Measurements from ENCODE around the gene MARCHF10. TPM values are rescaled to one million over a fixed set of nuclear protein-coding genes. Genes with fewer than 3 reads are reported as not detected.

The MARCHF10 gene
- total RNA-seq, 1 donor from 2014 or later = not detected

GRCh38 chr17:62707425-62707739, 100.7 kb downstream of the MARCHF10 start:
- no peaks in the 10 kb centered on the region for H3K9me3 Mint-ChIP-seq
- H3K4me3 Mint-ChIP-seq = no peak overlapping the region
- no peaks in the 10 kb centered on the region for H3K36me3 Mint-ChIP-seq (ENCODE audit: low read depth)
- intact Hi-C loops (cut with micrococcal nuclease) = no loop called here
- POLR2A ChIA-PET = no interaction called here
- no peaks in the 10 kb centered on the region for H3K27me3 Mint-ChIP-seq
- no peak for TF ChIP-seq CTCF (IDR thresholded peaks at IDR 0.05)
- CTCF ChIA-PET = no interaction called here
- ATAC-seq (ENCODE audit: low read depth) (no peak), DNase-seq (no peak)
- H3K4me1 Mint-ChIP-seq = peaks cover 10% of the 10 kb centered on the region
- H3K27ac Mint-ChIP-seq = no peak overlapping the region

- POLR2A ChIA-PET = no interaction called here
- Mint-ChIP-seq H3K27me3 (peaks cover 2% of the 10 kb centered on the region), H3K27ac (no peak overlapping the region), H3K36me3 (ENCODE audit: low read depth) (no peaks in the 10 kb centered on the region), H3K4me3 (no peak overlapping the region), H3K9me3 (no peaks in the 10 kb centered on the region), H3K4me1 (peaks cover 10% of the 10 kb centered on the region)
- TF ChIP-seq CTCF (IDR thresholded peaks at IDR 0.05) = no peak
- no peak for ATAC-seq (ENCODE audit: low read depth)
- no peak for DNase-seq
- CTCF ChIA-PET = interaction anchor here (1.3 kb wide), 1 partner anchor 262 kb away, joined by 3 read pairs; no protein-coding TSS in a partner anchor
- intact Hi-C loops (cut with micrococcal nuclease) = no loop called here
These were observed 101.3 kb downstream of the MARCHF10 start for GRCh38 chr17:62706598-62707424.

GRCh38 chr17:62705778-62706597, 102.1 kb downstream of the MARCHF10 start:
- H3K27me3 Mint-ChIP-seq = peaks cover 5% of the 10 kb centered on the region
- TF ChIP-seq CTCF (IDR thresholded peaks at IDR 0.05) = no peak
- H3K27ac Mint-ChIP-seq = no peak overlapping the region
- intact Hi-C loops (cut with micrococcal nuclease) = no loop called here
- H3K4me1 Mint-ChIP-seq = peaks cover 10% of the 10 kb centered on the region
- H3K9me3 Mint-ChIP-seq = no peaks in the 10 kb centered on the region
- CTCF ChIA-PET = interaction anchor here (1.3 kb wide), 1 partner anchor 263 kb away, joined by 3 read pairs; no protein-coding TSS in a partner anchor
- no peak for ATAC-seq (ENCODE audit: low read depth)
- H3K4me3 Mint-ChIP-seq = no peak overlapping the region
- POLR2A ChIA-PET = no interaction called here
- no peaks in the 10 kb centered on the region for H3K36me3 Mint-ChIP-seq (ENCODE audit: low read depth)
- DNase-seq = no peak

GRCh38 chr17:62705156-62705777, 102.8 kb downstream of the MARCHF10 start:
- intact Hi-C loops (cut with micrococcal nuclease) = no loop called here
- Mint-ChIP-seq H3K4me3 (peak overlapping the region; percentile 55), H3K27ac (no peak overlapping the region), H3K9me3 (no peaks in the 10 kb centered on the region), H3K4me1 (peaks cover 10% of the 10 kb centered on the region), H3K36me3 (ENCODE audit: low read depth) (no peaks in the 10 kb centered on the region), H3K27me3 (peaks cover 8% of the 10 kb centered on the region)
- CTCF ChIA-PET = interaction anchor here (0.6 to 1.5 kb wide), 2 partner anchors 19 to 261 kb away, joined by 3 read pairs; partner anchors contain the start of gene TANC2
- DNase-seq (no peak), ATAC-seq (ENCODE audit: low read depth) (no peak)
- no peak for TF ChIP-seq CTCF (IDR thresholded peaks at IDR 0.05)
- POLR2A ChIA-PET = interaction anchor here (0.6 kb wide), 1 partner anchor 16 kb away, joined by 4 read pairs; no protein-coding TSS in a partner anchor
